DND-41 (cell line): ENCODE results near the gene THSD7A.

Source experiments
- EZH2 ChIP-seq: IDR thresholded peaks from 3 replicates; pipeline ENCODE4 v1.6.1; 2012; ENCODE audit warnings: borderline replicate concordance, low read depth, mild to moderate bottlenecking, moderate library complexity, low read length, inconsistent platforms; ENCODE audit not compliant: severe bottlenecking
- TF ChIP-seq, protein P1 (sequence below): IDR thresholded peaks from 2 replicates; pipeline ENCODE4 v1.5.1; 2012; ENCODE audit warnings: borderline replicate concordance, low read length, moderate library complexity, mild to moderate bottlenecking; ENCODE audit not compliant: poor library complexity, severe bottlenecking; ENCODE audit errors: extremely low read depth

GRCh38 chr7:11795231-11795630, 36.8 kb downstream of the THSD7A start:
- TF ChIP-seq, protein P1, sequence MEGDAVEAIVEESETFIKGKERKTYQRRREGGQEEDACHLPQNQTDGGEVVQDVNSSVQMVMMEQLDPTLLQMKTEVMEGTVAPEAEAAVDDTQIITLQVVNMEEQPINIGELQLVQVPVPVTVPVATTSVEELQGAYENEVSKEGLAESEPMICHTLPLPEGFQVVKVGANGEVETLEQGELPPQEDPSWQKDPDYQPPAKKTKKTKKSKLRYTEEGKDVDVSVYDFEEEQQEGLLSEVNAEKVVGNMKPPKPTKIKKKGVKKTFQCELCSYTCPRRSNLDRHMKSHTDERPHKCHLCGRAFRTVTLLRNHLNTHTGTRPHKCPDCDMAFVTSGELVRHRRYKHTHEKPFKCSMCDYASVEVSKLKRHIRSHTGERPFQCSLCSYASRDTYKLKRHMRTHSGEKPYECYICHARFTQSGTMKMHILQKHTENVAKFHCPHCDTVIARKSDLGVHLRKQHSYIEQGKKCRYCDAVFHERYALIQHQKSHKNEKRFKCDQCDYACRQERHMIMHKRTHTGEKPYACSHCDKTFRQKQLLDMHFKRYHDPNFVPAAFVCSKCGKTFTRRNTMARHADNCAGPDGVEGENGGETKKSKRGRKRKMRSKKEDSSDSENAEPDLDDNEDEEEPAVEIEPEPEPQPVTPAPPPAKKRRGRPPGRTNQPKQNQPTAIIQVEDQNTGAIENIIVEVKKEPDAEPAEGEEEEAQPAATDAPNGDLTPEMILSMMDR: no peak
- TF ChIP-seq EZH2: no peak
